Measurements from ENCODE around the gene BCL2L2. TPM values are rescaled to one million over a fixed set of nuclear protein-coding genes. Genes with fewer than 3 reads are reported as not detected.

BCL2L2 gene
- total RNA-seq, 1 experiment from 2014 or later, result 41.2 TPM

GRCh38 chr14:23326491-23327332 lies 20.1 kb downstream of the BCL2L2 start:
- H3K27ac Mint-ChIP-seq (ENCODE audit: low read depth, unreplicated experiment), result no peak overlapping the region
- intact Hi-C loops (cut with micrococcal nuclease), result no loop called here
- H3K36me3 Mint-ChIP-seq (ENCODE audit: insufficient read depth, unreplicated experiment), result peaks cover 67% of the 10 kb centered on the region
- ChIA-PET CTCF (interaction anchor here (0.5 to 4.8 kb wide), 24 partner anchors 9 to 289 kb away, joined by 3 to 62 read pairs (median 5); partner anchors contain the start of genes CMTM5, HOMEZ and IL25), POLR2A (interaction anchor here (0.7 to 2.7 kb wide), 6 partner anchors 9 to 121 kb away, joined by 3 to 12 read pairs (median 4); partner anchors contain the start of genes BCL2L2 and PPP1R3E)
- TF ChIP-seq CTCF (IDR thresholded peaks at IDR 0.05; ENCODE audit: unreplicated experiment), result no peak
- DNase-seq (ENCODE audit: unreplicated experiment), result no peak
- H3K27me3 Mint-ChIP-seq (ENCODE audit: insufficient read depth, unreplicated experiment), result no peaks in the 10 kb centered on the region
- H3K9me3 Mint-ChIP-seq (ENCODE audit: unreplicated experiment), result no peaks in the 10 kb centered on the region
- no TSS peak for BruUV-seq (replicated peaks)
- H3K4me3 Mint-ChIP-seq (ENCODE audit: unreplicated experiment), result no peak overlapping the region
- peaks cover 16% of the 10 kb centered on the region for H3K4me1 Mint-ChIP-seq (ENCODE audit: insufficient read depth, unreplicated experiment)

GRCh38 chr14:23327947-23328744 lies 21.5 kb downstream of the BCL2L2 start:
- peaks cover 11% of the 10 kb centered on the region for H3K4me1 Mint-ChIP-seq (ENCODE audit: insufficient read depth, unreplicated experiment)
- POLR2A ChIA-PET, result interaction anchor here (1.2 to 2.7 kb wide), 4 partner anchors 8 to 54 kb away, joined by 3 to 12 read pairs (median 4); partner anchors contain the start of genes BCL2L2 and PPP1R3E

GRCh38 chr14:23335623-23336022 lies 29.0 kb downstream of the BCL2L2 start:
- Mint-ChIP-seq H3K4me3 (ENCODE audit: unreplicated experiment) (no peak overlapping the region), H3K27me3 (ENCODE audit: insufficient read depth, unreplicated experiment) (no peaks in the 10 kb centered on the region), H3K27ac (ENCODE audit: low read depth, unreplicated experiment) (no peak overlapping the region), H3K9me3 (ENCODE audit: unreplicated experiment) (no peaks in the 10 kb centered on the region), H3K36me3 (ENCODE audit: insufficient read depth, unreplicated experiment) (no peaks in the 10 kb centered on the region), H3K4me1 (ENCODE audit: insufficient read depth, unreplicated experiment) (no peaks in the 10 kb centered on the region)
- BruUV-seq (replicated peaks), result no TSS peak
- TF ChIP-seq CTCF (IDR thresholded peaks at IDR 0.05; ENCODE audit: unreplicated experiment), result no peak
- ChIA-PET CTCF (interaction anchor here (1.4 to 1.6 kb wide), 3 partner anchors 9 to 44 kb away, joined by 3 to 9 read pairs (median 3); no protein-coding TSS in a partner anchor), POLR2A (interaction anchor here (1.2 kb wide), 2 partner anchors 8 to 14 kb away, joined by 3 to 4 read pairs; partner anchors contain the start of gene PABPN1)
- DNase-seq (ENCODE audit: unreplicated experiment), result no peak
- intact Hi-C loops (cut with micrococcal nuclease), result no loop called here

More at GRCh38 chr14:23327947-23328744, 21.5 kb downstream of the BCL2L2 start:
- BruUV-seq (replicated peaks), result no TSS peak
- peak; percentile 78 for DNase-seq (ENCODE audit: unreplicated experiment)
- Mint-ChIP-seq H3K27me3 (ENCODE audit: insufficient read depth, unreplicated experiment) (no peaks in the 10 kb centered on the region), H3K36me3 (ENCODE audit: insufficient read depth, unreplicated experiment) (peaks cover 52% of the 10 kb centered on the region), H3K4me3 (ENCODE audit: unreplicated experiment) (no peak overlapping the region), H3K9me3 (ENCODE audit: unreplicated experiment) (no peaks in the 10 kb centered on the region), H3K27ac (ENCODE audit: low read depth, unreplicated experiment) (no peak overlapping the region)
- intact Hi-C loops (cut with micrococcal nuclease), result loop anchor here (1.0 to 2.0 kb wide), 4 partner anchors 34 to 235 kb away; no protein-coding TSS in a partner anchor
- CTCF ChIA-PET, result interaction anchor here (0.6 to 4.8 kb wide), 15 partner anchors 14 to 261 kb away, joined by 3 to 62 read pairs (median 4); partner anchors contain the start of gene CMTM5
- peak; percentile 80 for TF ChIP-seq CTCF (IDR thresholded peaks at IDR 0.05; ENCODE audit: unreplicated experiment)

Data from MCF 10A (cell line).